ENCODE measurements around the gene TEKT2. TPM values are rescaled to one million over a fixed set of nuclear protein-coding genes. Genes with fewer than 3 reads are reported as not detected.

TEKT2 gene
- total RNA-seq, 1 experiment from 2014 or later = not detected

- no TSS peak for BruUV-seq (replicated peaks)
- ATAC-seq = no peak
- no peak for DNase-seq
- no peak overlapping the region for H2AFZ ChIP-seq (ENCODE audit: low read length)
- no peaks in the 10 kb centered on the region for H3K9me2 ChIP-seq (replicated peaks; ENCODE audit: low read length)
- H3K27ac ChIP-seq (ENCODE audit: low read length) = no peak overlapping the region
- no peak overlapping the region for H3K9ac ChIP-seq (ENCODE audit: low read length)
- CTCF ChIA-PET = no interaction called here
- no peaks in the 10 kb centered on the region for H4K20me1 ChIP-seq (ENCODE audit: low read length)
- H3K4me3 ChIP-seq (ENCODE audit: low read length) = no peak overlapping the region
- TF ChIP-seq CTCF (conservative IDR thresholded peaks at IDR 0.05; ENCODE audit: low read depth, low read length) (no peak), EZH2phosphoT487 (IDR thresholded peaks at IDR 0.05; ENCODE audit: borderline replicate concordance, low read length) (no peak), EZH2 (IDR thresholded peaks at IDR 0.05; ENCODE audit: low read length, unreplicated experiment) (no peak)
- H3K9me3 ChIP-seq (ENCODE audit: low read length) = no peaks in the 10 kb centered on the region
- POLR2A ChIA-PET (ENCODE audit: unreplicated experiment) = no interaction called here
- H3F3A ChIP-seq (ENCODE audit: low read length, unreplicated experiment) = no peaks in the 10 kb centered on the region
- peaks cover 26% of the 10 kb centered on the region for H3K79me2 ChIP-seq (ENCODE audit: low read length)
- intact Hi-C loops (cut with micrococcal nuclease) = no loop called here
- peaks cover 33% of the 10 kb centered on the region; the same call in 1 of the 2 replicates for H3K36me3 ChIP-seq (ENCODE audit: low read depth, low read length)
- no peaks in the 10 kb centered on the region for H3K27me3 ChIP-seq (ENCODE audit: low read length)
- H3K4me2 ChIP-seq (ENCODE audit: low read length) = no peak overlapping the region
- peaks cover 9% of the 10 kb centered on the region; the same call in 1 of the 2 replicates for H3K4me1 ChIP-seq (ENCODE audit: insufficient read depth, low read length)
These were observed 10.0 kb downstream of the TEKT2 start for GRCh38 chr1:36093929-36094328.

GRCh38 chr1:36094621-36095061 is 10.7 kb downstream of the TEKT2 start:
- BruUV-seq (replicated peaks) = no TSS peak

More at GRCh38 chr1:36094621-36095061, 10.7 kb downstream of the TEKT2 start:
- Histone ChIP-seq H2AFZ (ENCODE audit: low read length) (no peak overlapping the region), H3K27ac (ENCODE audit: low read length) (no peak overlapping the region), H3K9me3 (ENCODE audit: low read length) (no peaks in the 10 kb centered on the region), H3K27me3 (ENCODE audit: low read length) (no peaks in the 10 kb centered on the region), H3K79me2 (ENCODE audit: low read length) (peaks cover 19% of the 10 kb centered on the region), H3F3A (ENCODE audit: low read length, unreplicated experiment) (no peaks in the 10 kb centered on the region), H3K36me3 (ENCODE audit: low read depth, low read length) (peaks cover 33% of the 10 kb centered on the region; the same call in 1 of the 2 replicates), H4K20me1 (ENCODE audit: low read length) (no peaks in the 10 kb centered on the region), H3K4me2 (ENCODE audit: low read length) (no peak overlapping the region), H3K4me3 (ENCODE audit: low read length) (no peak overlapping the region), H3K9me2 (replicated peaks; ENCODE audit: low read length) (no peaks in the 10 kb centered on the region), H3K9ac (ENCODE audit: low read length) (no peak overlapping the region), H3K4me1 (ENCODE audit: insufficient read depth, low read length) (peaks cover 8% of the 10 kb centered on the region; the same call in 1 of the 2 replicates)
- no peak for DNase-seq
- intact Hi-C loops (cut with micrococcal nuclease) = loop anchor here (5.0 kb wide), 1 partner anchor 193 kb away; no protein-coding TSS in a partner anchor
- ChIA-PET POLR2A (ENCODE audit: unreplicated experiment) (no interaction called here), CTCF (no interaction called here)
- no peak for ATAC-seq
- TF ChIP-seq EZH2phosphoT487 (IDR thresholded peaks at IDR 0.05; ENCODE audit: borderline replicate concordance, low read length) = no peak
- no peak for TF ChIP-seq CTCF (conservative IDR thresholded peaks at IDR 0.05; ENCODE audit: low read depth, low read length)
- TF ChIP-seq EZH2 (IDR thresholded peaks at IDR 0.05; ENCODE audit: low read length, unreplicated experiment) = no peak

Measured in PC-3 (cell line).